Lower leg skin (tissue), 4 donors: Measurements from ENCODE around the gene GSTT2B. TPM values are rescaled to one million over a fixed set of nuclear protein-coding genes. Genes with fewer than 3 reads are reported as not detected.
"Not testable (repeated sequence)": the region's sequence is repeated elsewhere in the genome, so short reads cannot be mapped to it uniquely, and the experiment has no call there.

ENCODE experiments used
- DNase-seq, 2 donors: peaks; one replicate each; pipeline ENCODE4 v3.0.0-alpha.2; 2019; ENCODE audit warnings: low spot score in 2 of 2
- H3K4me3 ChIP-seq: fragments of 200-600 bp; sonication (generic); 2 replicates; pipeline ENCODE4 v1.5.1; 2017; ENCODE audit warnings: mild to moderate bottlenecking, low read depth; ENCODE audit not compliant: poor library complexity, severe bottlenecking
- CTCF ChIP-seq, 3 donors: fragments of 450-650 bp; IDR thresholded peaks; one replicate each; pipeline ENCODE4 v1.5.1; 2016; ENCODE audit warnings: antibody characterized with exemption in 3 of 3, mild to moderate bottlenecking in 3 of 3, moderate library complexity in 2 of 3
- POLR2A ChIP-seq, 2 donors: fragments of 450-650 bp; IDR thresholded peaks; one replicate each; pipeline ENCODE4 v1.6.1; 2016 to 2017; ENCODE audit warnings: antibody characterized with exemption in 2 of 2, mild to moderate bottlenecking in 1 of 2, moderate library complexity in 1 of 2
- WGBS, 2 donors: methylation state at CpG; one replicate each; pipeline ENCODE4 v1.1.5; 2018; 5-methylcytosine and 5-hydroxymethylcytosine counted together
- intact Hi-C: fragments of 100-400 bp; cut with DNase I; formaldehyde crosslinking; loops from one replicate; pipeline ENCODE4 v1.15.0; 2023; ENCODE audit warnings: low total_unique reads
- total RNA-seq, 4 donors: library from RNA; depleted of rRNA; stranded (reverse); fragments of >200 nt; gene quantifications; one replicate each; pipeline ENCODE4 v1.1.0, GENCODE V29; 2016

GSTT2B gene
- total RNA-seq, 4 donors from 2014 or later = 2.4 to 14.3 (median 11.6) TPM; not detected in 1

GRCh38 chr22:24002851-24003250 is 41.9 kb upstream of the GSTT2B start:
- intact Hi-C loops = no loop called here
- WGBS, 2 donors = 67 to 68% methylated on average over 5 of the region's 5 CpGs
- no peak for TF ChIP-seq POLR2A (IDR thresholded peaks at IDR 0.05)
- TF ChIP-seq CTCF (IDR thresholded peaks at IDR 0.05) = no peak

GRCh38 chr22:24002272-24002671 is 41.3 kb upstream of the GSTT2B start:
- WGBS, 2 donors = 87 to 90% methylated on average over 10 of the region's 10 CpGs
- no peak for DNase-seq
- intact Hi-C loops = no loop called here

More at GRCh38 chr22:24002851-24003250, 41.9 kb upstream of the GSTT2B start:
- DNase-seq = no peak
- H3K4me3 ChIP-seq = no peak overlapping the region

GRCh38 chr22:24001314-24001713 is 40.3 kb upstream of the GSTT2B start:
- no peak overlapping the region for H3K4me3 ChIP-seq
- intact Hi-C loops = no loop called here
- DNase-seq = no peak
- no peak for TF ChIP-seq CTCF (IDR thresholded peaks at IDR 0.05)
- TF ChIP-seq POLR2A (IDR thresholded peaks at IDR 0.05) = no peak
- WGBS, 2 donors = 82 to 89% methylated on average over 9 of the region's 9 CpGs

More at GRCh38 chr22:24002272-24002671, 41.3 kb upstream of the GSTT2B start:
- TF ChIP-seq CTCF (IDR thresholded peaks at IDR 0.05) = no peak
- TF ChIP-seq POLR2A (IDR thresholded peaks at IDR 0.05) = no peak
- no peak overlapping the region for H3K4me3 ChIP-seq

GRCh38 chr22:23999779-24000178 is 38.8 kb upstream of the GSTT2B start:
- 74 to 79% methylated on average over 7 of the region's 7 CpGs for WGBS, 2 donors
- DNase-seq, H3K4me3 ChIP-seq, intact Hi-C loops: not testable (repeated sequence)

GRCh38 chr22:23997092-23997491 is 36.1 kb upstream of the GSTT2B start:
- H3K4me3 ChIP-seq = no peak overlapping the region
- no peak for TF ChIP-seq CTCF (IDR thresholded peaks at IDR 0.05)
- no peak for TF ChIP-seq POLR2A (IDR thresholded peaks at IDR 0.05)
- no peak for DNase-seq
- intact Hi-C loops = no loop called here
- WGBS, 2 donors = 94 to 99% methylated on average over 3 of the region's 3 CpGs

GRCh38 chr22:23993581-23994177 is 32.7 kb upstream of the GSTT2B start:
- H3K4me3 ChIP-seq, DNase-seq, intact Hi-C loops: not testable (repeated sequence)
- WGBS, 2 donors = 67 to 76% methylated on average over 4 of the region's 4 CpGs

GRCh38 chr22:23993080-23993479 is 32.1 kb upstream of the GSTT2B start:
- H3K4me3 ChIP-seq, DNase-seq, intact Hi-C loops: not testable (repeated sequence)
- 55 to 85% methylated on average over 2 of the region's 2 CpGs for WGBS, 2 donors

- H3K4me3 ChIP-seq, intact Hi-C loops, DNase-seq: not testable (repeated sequence)
- 59 to 64% methylated on average over 2 of the region's 3 CpGs for WGBS, 2 donors
Measured at GRCh38 chr22:23989583-23990244, 28.7 kb upstream of the GSTT2B start.

- DNase-seq, intact Hi-C loops, H3K4me3 ChIP-seq: not testable (repeated sequence)
- 56 to 79% methylated on average over 4 of the region's 4 CpGs for WGBS, 2 donors
Measured at GRCh38 chr22:23986538-23987178, 25.7 kb upstream of the GSTT2B start.

GRCh38 chr22:23986089-23986488 is 25.1 kb upstream of the GSTT2B start:
- H3K4me3 ChIP-seq, intact Hi-C loops, DNase-seq: not testable (repeated sequence)
- WGBS, 2 donors = 85 to 88% methylated on average over 8 of the region's 8 CpGs
